OCI-LY3 (cell line): Measurements from ENCODE around the gene MUC6.

Experiments used
- H2AFZ ChIP-seq: fragments of 200-600, 300-600 bp; shearing (Covaris generic); 2 replicates; pipeline ENCODE4 v1.6.0; 2014; ENCODE audit warnings: antibody characterized with exemption, low read depth, low read length
- H3K27ac ChIP-seq: fragments of 200-600, 300-600 bp; sonication (generic); 2 replicates; pipeline ENCODE4 v1.5.1; 2014; ENCODE audit warnings: mild to moderate bottlenecking, low read length, moderate library complexity, mixed read lengths
- H3K27me3 ChIP-seq: fragments of 200-600, 300-600 bp; sonication (generic); 2 replicates; pipeline ENCODE4 v1.6.1; 2014; ENCODE audit warnings: low read depth, low read length, mixed read lengths
- H3K36me3 ChIP-seq: fragments of 200-600, 300-600 bp; sonication (generic); replicated peaks from 2 replicates; pipeline ENCODE3; 2014; ENCODE audit warnings: low read depth, low read length, mixed read lengths
- H3K4me1 ChIP-seq: fragments of 300-600, 200-600 bp; sonication (generic); 2 replicates; pipeline ENCODE4 v1.6.1; 2014; ENCODE audit warnings: low read length, mixed read lengths
- H3K4me2 ChIP-seq: fragments of 200-600, 300-600 bp; sonication (generic); 2 replicates; pipeline ENCODE4 v1.6.1; 2014; ENCODE audit warnings: low read length, mixed read lengths
- H3K4me3 ChIP-seq: fragments of 300-600, 200-600 bp; sonication (generic); 2 replicates; pipeline ENCODE4 v1.5.1; 2014; ENCODE audit warnings: antibody characterized with exemption, mild to moderate bottlenecking, low read length, moderate library complexity
- H3K79me2 ChIP-seq: fragments of 300-600, 200-600 bp; shearing (Covaris generic); 2 replicates; pipeline ENCODE4 v1.6.1; 2014; ENCODE audit warnings: mild to moderate bottlenecking, low read length, mixed read lengths
- H3K9ac ChIP-seq: fragments of 300-600, 200-600 bp; shearing (Covaris generic); 2 replicates; pipeline ENCODE4 v1.6.0; 2014; ENCODE audit warnings: mild to moderate bottlenecking, low read length, moderate library complexity
- H3K9me3 ChIP-seq: fragments of 200-600, 300-600 bp; shearing (Covaris generic); 2 replicates; pipeline ENCODE4 v1.6.1; 2014; ENCODE audit warnings: low read length, mixed read lengths; ENCODE audit not compliant: insufficient read depth
- H4K20me1 ChIP-seq: fragments of 200-600, 300-600 bp; sonication (generic); 2 replicates; pipeline ENCODE4 v1.6.1; 2016; ENCODE audit warnings: low read length, mixed read lengths; ENCODE audit not compliant: insufficient read depth
- CTCF ChIP-seq: fragments of 200-600, 300-600 bp; sonication (generic); IDR thresholded peaks from 2 replicates; pipeline ENCODE4 v1.5.1; 2014; ENCODE audit warnings: antibody characterized with exemption, low read length, low read depth
- EZH2phosphoT487 ChIP-seq: fragments of 200-600 bp; shearing (Covaris generic); IDR thresholded peaks from 2 replicates; pipeline ENCODE4 v1.6.1; 2018; ENCODE audit warnings: antibody characterized with exemption, mixed run types, low read depth

The MUC6 gene

GRCh38 chr11:1005928-1006327 lies 30.6 kb downstream of the MUC6 start:
- peaks cover 4% of the 10 kb centered on the region for H3K36me3 ChIP-seq
- H2AFZ ChIP-seq = no peak overlapping the region
- no peak overlapping the region for H3K9ac ChIP-seq
- no peaks in the 10 kb centered on the region for H3K79me2 ChIP-seq
- no peaks in the 10 kb centered on the region for H3K27me3 ChIP-seq
- H3K4me1 ChIP-seq = no peaks in the 10 kb centered on the region
- no peak overlapping the region for H3K4me2 ChIP-seq
- no peaks in the 10 kb centered on the region for H3K9me3 ChIP-seq
- H4K20me1 ChIP-seq = no peaks in the 10 kb centered on the region
- TF ChIP-seq EZH2phosphoT487 = no peak
- no peak for TF ChIP-seq CTCF
- H3K27ac ChIP-seq = no peak overlapping the region
- H3K4me3 ChIP-seq = no peak overlapping the region

- H3K4me2 ChIP-seq = no peak overlapping the region
- no peak overlapping the region for H2AFZ ChIP-seq
- no peaks in the 10 kb centered on the region for H3K79me2 ChIP-seq
- TF ChIP-seq EZH2phosphoT487 (no peak), CTCF (no peak)
- H4K20me1 ChIP-seq = no peaks in the 10 kb centered on the region
- H3K9ac ChIP-seq = no peak overlapping the region
- H3K4me1 ChIP-seq = no peaks in the 10 kb centered on the region
- no peaks in the 10 kb centered on the region for H3K9me3 ChIP-seq
- peaks cover 4% of the 10 kb centered on the region for H3K36me3 ChIP-seq
- H3K4me3 ChIP-seq = no peak overlapping the region
- H3K27ac ChIP-seq = no peak overlapping the region
- H3K27me3 ChIP-seq = no peaks in the 10 kb centered on the region
Observed at GRCh38 chr11:1003159-1003558, 33.4 kb downstream of the MUC6 start.

GRCh38 chr11:1002406-1002984 lies 34.0 kb downstream of the MUC6 start:
- H3K4me1 ChIP-seq = no peaks in the 10 kb centered on the region
- H3K4me2 ChIP-seq = no peak overlapping the region
- no peak overlapping the region for H3K9ac ChIP-seq
- H3K27ac ChIP-seq = no peak overlapping the region
- no peaks in the 10 kb centered on the region for H3K79me2 ChIP-seq
- peaks cover 4% of the 10 kb centered on the region for H3K36me3 ChIP-seq
- no peaks in the 10 kb centered on the region for H4K20me1 ChIP-seq
- no peak overlapping the region for H3K4me3 ChIP-seq
- H3K27me3 ChIP-seq = no peaks in the 10 kb centered on the region
- TF ChIP-seq CTCF (no peak), EZH2phosphoT487 (no peak)
- no peak overlapping the region for H2AFZ ChIP-seq
- H3K9me3 ChIP-seq = no peaks in the 10 kb centered on the region

- Histone ChIP-seq H3K4me1 (no peaks in the 10 kb centered on the region), H3K27ac (no peak overlapping the region), H3K79me2 (no peaks in the 10 kb centered on the region), H4K20me1 (no peaks in the 10 kb centered on the region), H3K4me3 (no peak overlapping the region), H3K9ac (no peak overlapping the region), H3K9me3 (no peaks in the 10 kb centered on the region), H3K27me3 (no peaks in the 10 kb centered on the region), H3K4me2 (no peak overlapping the region), H3K36me3 (peaks cover 4% of the 10 kb centered on the region), H2AFZ (no peak overlapping the region)
- TF ChIP-seq EZH2phosphoT487 (no peak), CTCF (no peak)
Observed at GRCh38 chr11:1001617-1002405, 34.7 kb downstream of the MUC6 start.
